22Rv1 (cell line): ENCODE data around the gene DPM2.

Experiments
- H3K27ac ChIP-seq: fragments of 450-650 bp; 2 replicates; pipeline ENCODE4 v1.5.1; 2017
- CTCF ChIP-seq: fragments of 450-650 bp; IDR thresholded peaks from 2 replicates; pipeline ENCODE4 v1.5.1; 2017; ENCODE audit warnings: mild to moderate bottlenecking
- ZFX ChIP-seq: fragments of 450-650 bp; IDR thresholded peaks from 2 replicates; pipeline ENCODE4 v1.6.1; 2017; ENCODE audit warnings: antibody characterized with exemption, borderline replicate concordance

DPM2 gene

DNA sequence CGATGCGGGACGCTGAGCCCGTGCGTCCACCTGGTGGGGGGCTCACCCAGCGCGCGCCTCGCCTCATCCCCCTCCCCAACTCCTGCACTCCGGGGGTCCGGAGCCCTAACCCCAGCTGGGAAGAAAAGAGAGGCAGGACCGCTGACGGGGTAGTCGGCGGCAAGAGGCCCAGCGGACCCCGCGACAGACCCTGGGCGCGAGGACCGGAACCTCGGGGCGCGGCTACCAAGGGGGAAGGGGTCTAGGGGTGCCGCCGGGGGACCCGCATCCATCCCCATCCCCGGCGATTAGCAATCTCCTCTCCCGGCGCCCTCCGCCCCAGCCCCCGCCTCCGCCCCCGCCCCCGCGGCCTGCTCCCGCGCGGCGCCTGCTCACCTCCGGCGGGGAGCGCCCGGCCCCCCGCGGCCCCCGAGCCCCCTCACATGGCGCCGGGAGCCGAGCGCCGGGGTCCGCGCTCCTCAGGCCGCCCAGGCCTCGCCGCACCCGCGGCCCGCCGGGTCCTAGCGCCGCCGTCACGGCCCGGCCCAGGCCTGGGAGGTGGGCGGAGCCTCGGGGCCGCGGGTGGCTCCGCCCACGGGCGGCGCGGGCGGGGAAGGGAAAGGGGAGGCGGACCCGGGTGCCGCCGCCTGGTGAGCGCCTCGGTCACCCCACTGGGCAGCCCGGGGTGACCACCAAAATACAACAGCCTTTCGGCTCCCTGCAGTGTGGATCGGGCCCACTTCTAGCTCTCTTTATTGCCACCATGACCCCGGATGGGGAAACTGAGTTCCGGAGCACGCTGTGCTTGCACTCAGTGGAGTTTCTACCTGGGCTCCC lies 38.3 kb downstream of the DPM2 start, which contains the start of gene ST6GALNAC6:
TSS of gene ST6GALNAC6 (minus strand) at position 476 of the 816 bp plus-strand sequence. CDS start 1,622 bp downstream, outside the sequence.
- TF ChIP-seq CTCF, result no peak
- TF ChIP-seq ZFX, result no peak
- peak within 1 kb of the TSS; percentile 65 for H3K27ac ChIP-seq

- H3K27ac ChIP-seq, result peak overlapping the region; percentile 65
- TF ChIP-seq ZFX, result no peak
- TF ChIP-seq CTCF, result no peak
Observed at GRCh38 chr9:127898433-127899127, 39.1 kb downstream of the DPM2 start.

GRCh38 chr9:127897193-127897692 lies 40.4 kb downstream of the DPM2 start:
- 0 out of 2 replicates have a peak overlapping the region, but pooled peaks have one; percentile 18 for H3K27ac ChIP-seq
- TF ChIP-seq ZFX (no peak), CTCF (no peak)

- H3K27ac ChIP-seq, result 0 out of 2 replicates have a peak overlapping the region, but pooled peaks have one; percentile 18
- TF ChIP-seq CTCF, result no peak
- no peak for TF ChIP-seq ZFX
Observed at GRCh38 chr9:127896395-127897192, 41.1 kb downstream of the DPM2 start.

DNA sequence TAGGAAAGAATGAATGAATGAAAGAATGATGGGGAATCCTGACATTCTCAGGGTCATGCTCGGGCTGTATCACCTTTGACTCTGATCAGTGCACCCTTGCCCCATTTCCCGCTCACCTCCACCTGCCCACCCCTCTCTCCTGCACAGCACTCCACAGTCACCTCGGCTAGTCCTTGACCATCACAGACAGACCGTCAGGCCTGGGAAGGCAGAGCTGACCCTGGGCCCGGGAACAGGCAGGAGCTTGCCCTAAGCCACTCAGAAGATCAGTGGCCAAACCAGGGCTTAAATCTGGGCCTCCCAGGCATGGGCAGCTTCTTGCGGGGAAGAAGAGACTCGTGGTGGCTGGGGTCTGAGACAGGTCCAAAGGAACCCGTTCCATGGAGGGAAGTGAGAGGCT lies 41.8 kb downstream of the DPM2 start:
- no peak overlapping the region for H3K27ac ChIP-seq
- TF ChIP-seq CTCF, result no peak
- no peak for TF ChIP-seq ZFX

GRCh38 chr9:127893392-127893791 lies 44.3 kb downstream of the DPM2 start:
- H3K27ac ChIP-seq, result no peak overlapping the region
- no peak for TF ChIP-seq CTCF
- no peak for TF ChIP-seq ZFX
